Aorta (tissue), 5 donors: Measurements from ENCODE around the gene MED16. TPM values are rescaled to one million over a fixed set of nuclear protein-coding genes. Genes with fewer than 3 reads are reported as not detected.
A peak's percentile ranks its signal among the peaks of the same experiment; 100 is the strongest.

Experiments
- ATAC-seq: fragments of 200-7000 bp; cut with Tn5 transposase; one replicate; pipeline ENCODE4 v1.9.1; 2022; ENCODE audit warnings: moderate library complexity; ENCODE audit not compliant: low FRiP score
- DNase-seq, 2 donors: peaks; one replicate each; pipeline ENCODE4 v3.0.0-alpha.2; 2020
- H3K27ac ChIP-seq, 2 donors: one replicate each; pipeline ENCODE4 v1.5.1; 2013; ENCODE audit warnings: low read length in 2 of 2, mild to moderate bottlenecking in 2 of 2, moderate library complexity in 2 of 2, control low read depth in 1 of 2, inconsistent platforms in 1 of 2, low read depth in 1 of 2
- H3K27me3 ChIP-seq, 2 donors: one replicate each; pipeline ENCODE4 v1.6.1; 2013; ENCODE audit warnings: control low read depth in 1 of 2, low read length in 1 of 2, mild to moderate bottlenecking in 1 of 2, moderate library complexity in 1 of 2; ENCODE audit not compliant: insufficient read depth in 2 of 2, control insufficient read depth in 1 of 2
- H3K36me3 ChIP-seq, 2 donors: one replicate each; pipeline ENCODE4 v1.6.1; 2013; ENCODE audit warnings: control low read depth in 1 of 2, low read length in 1 of 2, mild to moderate bottlenecking in 1 of 2; ENCODE audit not compliant: insufficient read depth in 2 of 2, control insufficient read depth in 1 of 2
- H3K4me1 ChIP-seq, 2 donors: one replicate each; pipeline ENCODE4 v1.6.1; 2013; ENCODE audit warnings: low read length in 2 of 2, control low read depth in 1 of 2, mild to moderate bottlenecking in 1 of 2, moderate library complexity in 1 of 2; ENCODE audit not compliant: insufficient read depth in 2 of 2, control insufficient read depth in 1 of 2
- H3K4me3 ChIP-seq, 2 donors: one replicate each; pipeline ENCODE4 v1.5.1; 2013; ENCODE audit warnings: low read length in 2 of 2, control low read depth in 1 of 2, mild to moderate bottlenecking in 1 of 2
- H3K9me3 ChIP-seq: one replicate; pipeline ENCODE4 v1.6.1; 2013; ENCODE audit warnings: mild to moderate bottlenecking, low read length; ENCODE audit not compliant: control insufficient read depth
- WGBS, 2 donors: extraction: QIAGEN DNeasy Blood & Tissue Kit; methylation state at CpG; one replicate each; pipeline ENCODE4 v1.1.7; 2013; 5-methylcytosine and 5-hydroxymethylcytosine counted together
- intact Hi-C, 2 donors: fragments of 100-400 bp; cut with DNase I; formaldehyde crosslinking; loops; one replicate each; pipeline versions ENCODE4 v1.14.2 to v1.15.0; 2022
- polyA plus RNA-seq, 2 donors: library from polyadenylated mRNA; stranded (reverse); fragments of 200-250 nt; gene quantifications; one replicate each; pipeline ENCODE4 v1.2.3, GENCODE V29; 2013
- total RNA-seq, 2 donors: library from RNA; stranded (reverse); fragmentation: NEBNext Ultra II Directional; extraction: Animal tissue kit (Norgen Biotek cat#: 25700); gene quantifications; one replicate each; pipeline ENCODE4 v1.2.1, GENCODE V29; 2021
- donor health status: healthy with polysubstance abuse.
- donor health status: Bipolar disorder and iron deficiency.
- donor health status: DM: no; HTN: no; CAD: no.
- donor health status: DM: no; HTN: no; CAD: no.
- donor health status: DM: yes; HTN: yes; CAD: no.

The MED16 gene
- total and polyA plus RNA-seq, 4 donors = 22.9 to 165 (median 34.0) TPM

DNA sequence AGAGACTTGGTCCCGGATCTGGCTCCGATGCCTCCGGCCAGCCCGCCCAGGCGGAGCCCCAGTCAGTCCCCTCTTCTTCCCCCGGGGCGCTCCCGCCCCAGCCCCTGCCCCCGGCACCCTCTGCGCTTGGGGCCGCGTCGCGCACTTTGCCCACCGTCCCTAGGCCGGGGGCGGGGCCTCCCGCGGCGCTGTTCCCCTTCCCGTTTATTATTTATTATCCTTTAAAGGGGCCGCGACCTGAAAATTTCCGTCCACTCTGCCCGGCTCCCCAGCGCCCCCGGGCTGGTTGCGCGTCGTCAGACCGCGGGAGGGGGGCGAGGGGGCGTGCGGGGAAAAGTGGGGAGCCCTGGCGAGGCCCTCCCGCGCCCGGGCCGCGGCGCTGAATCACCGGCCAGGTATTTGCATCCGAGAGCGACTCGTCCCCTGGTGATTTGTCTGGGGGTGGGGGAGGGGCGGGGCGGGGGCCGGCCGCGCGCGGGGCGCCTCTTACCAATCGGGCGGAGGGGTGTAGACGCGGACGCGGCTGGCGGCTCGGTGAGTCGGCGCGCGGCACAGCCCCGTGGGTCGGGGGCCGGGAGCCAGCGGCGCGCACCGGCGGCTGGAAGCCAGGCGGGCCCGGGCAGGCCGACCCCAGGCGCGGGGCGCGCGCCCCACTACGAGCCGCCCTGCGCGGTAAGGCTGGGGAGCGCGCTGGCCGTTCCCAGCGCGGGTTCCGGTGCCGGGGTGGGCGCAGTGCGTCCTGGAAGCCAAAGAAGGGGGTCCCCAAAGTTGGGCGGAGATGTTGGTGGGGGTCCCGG lies 32.7 kb upstream of the MED16 start, which contains the start of gene ARID3A:
TSS of gene ARID3A (plus strand) at position 510 of the 797 bp plus-strand sequence. CDS start 3,494 bp downstream, outside the sequence.
- DNase-seq (peak; percentile 88 to 92), ATAC-seq (peak; percentile 86)
- Histone ChIP-seq H3K27me3 (no peaks in the 10 kb centered on the region), H3K4me1 (no peaks in the 10 kb centered on the region), H3K4me3 (peak within 1 kb of the TSS; percentile 77 to 90), H3K36me3 (no peaks in the 10 kb centered on the region), H3K9me3 (no peaks in the 10 kb centered on the region), H3K27ac (no peak within 1 kb of the TSS)
- 0 to 1% methylated on average over 75 to 97 of the region's 97 CpGs for WGBS, 2 donors
- intact Hi-C loops = loop anchor here in 1 of 2 donors (10.0 kb wide), 1 partner anchor 261 kb away; the partner anchor contains the start of gene RNF126

DNA sequence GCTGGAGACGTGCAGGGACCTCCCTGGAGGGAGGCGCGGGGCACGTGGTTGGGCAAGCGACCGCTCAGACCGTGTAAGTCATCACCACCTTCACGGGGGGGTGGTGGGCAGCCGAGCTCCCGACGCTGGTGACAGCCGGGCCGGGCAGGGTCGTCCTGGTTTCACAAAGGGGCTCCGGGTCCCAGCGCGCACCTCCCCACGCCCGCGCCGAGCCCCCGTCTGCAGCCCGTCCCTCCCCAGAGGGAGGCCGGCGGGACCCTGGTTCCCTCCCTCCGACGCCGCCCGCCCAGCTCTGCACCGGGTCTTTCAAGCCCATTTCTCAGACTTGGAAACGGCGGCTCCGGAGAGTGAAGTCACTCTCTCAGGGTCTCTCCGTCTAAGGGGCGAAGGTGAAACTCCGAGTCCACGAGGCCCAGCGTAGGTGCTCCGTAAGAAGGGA lies 32.1 kb upstream of the MED16 start:
- Histone ChIP-seq H3K4me1 (no peaks in the 10 kb centered on the region), H3K27ac (no peak overlapping the region), H3K36me3 (no peaks in the 10 kb centered on the region), H3K4me3 (peak overlapping the region; percentile 77 to 90), H3K9me3 (no peaks in the 10 kb centered on the region), H3K27me3 (no peaks in the 10 kb centered on the region)
- DNase-seq (peak; percentile 72 to 85), ATAC-seq (peak; percentile 69)
- 1% methylated on average over 39 of the region's 39 CpGs for WGBS, 2 donors
- intact Hi-C loops = loop anchor here in 1 of 2 donors (10.0 kb wide), 1 partner anchor 260 kb away; the partner anchor contains the start of gene RNF126

DNA sequence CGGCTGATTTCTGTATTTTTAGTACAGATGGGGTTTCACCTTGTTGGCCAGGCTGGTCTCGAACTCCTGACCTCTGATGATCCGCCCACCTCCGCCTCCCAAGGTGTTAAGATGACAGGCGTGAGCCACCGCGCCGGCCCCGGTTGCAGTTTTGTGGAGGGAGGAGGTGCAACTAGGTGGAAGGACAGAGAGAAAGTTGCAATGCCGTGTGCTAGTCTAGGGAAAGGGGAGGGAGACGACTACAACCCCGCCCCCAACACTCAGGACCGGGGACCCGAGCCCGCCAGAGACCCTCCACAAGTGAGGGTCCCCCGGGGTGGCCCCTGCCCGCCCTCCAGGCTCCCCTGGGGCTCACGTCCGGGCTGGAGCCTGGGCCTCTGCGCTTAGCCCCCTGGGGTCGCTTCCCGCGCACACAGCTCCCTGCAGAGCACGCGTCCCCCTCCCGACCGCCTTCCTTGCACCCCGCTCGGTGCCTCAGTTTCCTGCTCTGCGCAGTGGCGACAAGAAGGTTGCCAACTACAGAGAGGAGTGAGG lies 31.6 kb upstream of the MED16 start:
- Histone ChIP-seq H3K4me1 (no peaks in the 10 kb centered on the region), H3K4me3 (peak overlapping the region; percentile 77 to 90), H3K9me3 (no peaks in the 10 kb centered on the region), H3K27me3 (no peaks in the 10 kb centered on the region), H3K27ac (no peak overlapping the region), H3K36me3 (no peaks in the 10 kb centered on the region)
- intact Hi-C loops = loop anchor here (5.0 to 10.0 kb wide), 4 partner anchors 152 to 268 kb away; partner anchors contain the start of gene RNF126 (in 1 of the 2)
- DNase-seq (peak; percentile 43 to 70), ATAC-seq (no peak)
- WGBS, 2 donors = 20% methylated on average over 30 to 31 of the region's 31 CpGs

DNA sequence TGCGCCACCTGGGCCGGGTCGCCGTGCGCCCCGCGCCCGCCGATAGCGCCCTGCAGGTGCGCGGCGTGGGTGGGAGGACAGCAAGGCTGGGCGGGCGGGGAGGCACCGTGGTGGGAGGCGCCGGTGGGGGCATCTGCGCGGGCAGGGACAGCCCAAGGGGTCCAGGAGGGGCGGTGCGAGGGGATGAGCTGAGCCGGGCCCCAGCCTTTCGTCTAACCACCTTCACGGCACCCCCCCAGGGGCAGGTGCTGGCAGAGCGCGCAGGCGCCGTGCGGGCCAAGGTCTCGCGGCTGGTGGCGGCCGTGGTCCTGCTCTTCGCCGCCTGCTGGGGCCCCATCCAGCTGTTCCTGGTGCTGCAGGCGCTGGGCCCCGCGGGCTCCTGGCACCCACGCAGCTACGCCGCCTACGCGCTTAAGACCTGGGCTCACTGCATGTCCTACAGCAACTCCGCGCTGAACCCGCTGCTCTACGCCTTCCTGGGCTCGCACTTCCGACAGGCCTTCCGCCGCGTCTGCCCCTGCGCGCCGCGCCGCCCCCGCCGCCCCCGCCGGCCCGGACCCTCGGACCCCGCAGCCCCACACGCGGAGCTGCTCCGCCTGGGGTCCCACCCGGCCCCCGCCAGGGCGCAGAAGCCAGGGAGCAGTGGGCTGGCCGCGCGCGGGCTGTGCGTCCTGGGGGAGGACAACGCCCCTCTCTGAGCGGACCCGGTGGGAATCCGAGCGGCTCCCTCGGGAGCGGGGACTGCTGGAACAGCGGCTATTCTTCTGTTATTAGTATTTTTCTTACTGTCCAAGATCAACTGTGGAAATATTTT lies 27.3 kb upstream of the MED16 start:
- no peaks in the 10 kb centered on the region for H3K4me1 ChIP-seq
- no peak overlapping the region for H3K4me3 ChIP-seq
- no peaks in the 10 kb centered on the region for H3K9me3 ChIP-seq
- intact Hi-C loops = loop anchor here (2.0 to 10.0 kb wide), 6 partner anchors 59 to 272 kb away; partner anchors contain the start of gene RNF126 (in 1 of the 2)
- no peaks in the 10 kb centered on the region for H3K27me3 ChIP-seq
- WGBS, 2 donors = 1% methylated on average over 65 to 84 of the region's 84 CpGs
- DNase-seq (peak in 1 of 2 donors; percentile 79), ATAC-seq (no peak)
- H3K27ac ChIP-seq = no peak overlapping the region
- no peaks in the 10 kb centered on the region for H3K36me3 ChIP-seq

DNA sequence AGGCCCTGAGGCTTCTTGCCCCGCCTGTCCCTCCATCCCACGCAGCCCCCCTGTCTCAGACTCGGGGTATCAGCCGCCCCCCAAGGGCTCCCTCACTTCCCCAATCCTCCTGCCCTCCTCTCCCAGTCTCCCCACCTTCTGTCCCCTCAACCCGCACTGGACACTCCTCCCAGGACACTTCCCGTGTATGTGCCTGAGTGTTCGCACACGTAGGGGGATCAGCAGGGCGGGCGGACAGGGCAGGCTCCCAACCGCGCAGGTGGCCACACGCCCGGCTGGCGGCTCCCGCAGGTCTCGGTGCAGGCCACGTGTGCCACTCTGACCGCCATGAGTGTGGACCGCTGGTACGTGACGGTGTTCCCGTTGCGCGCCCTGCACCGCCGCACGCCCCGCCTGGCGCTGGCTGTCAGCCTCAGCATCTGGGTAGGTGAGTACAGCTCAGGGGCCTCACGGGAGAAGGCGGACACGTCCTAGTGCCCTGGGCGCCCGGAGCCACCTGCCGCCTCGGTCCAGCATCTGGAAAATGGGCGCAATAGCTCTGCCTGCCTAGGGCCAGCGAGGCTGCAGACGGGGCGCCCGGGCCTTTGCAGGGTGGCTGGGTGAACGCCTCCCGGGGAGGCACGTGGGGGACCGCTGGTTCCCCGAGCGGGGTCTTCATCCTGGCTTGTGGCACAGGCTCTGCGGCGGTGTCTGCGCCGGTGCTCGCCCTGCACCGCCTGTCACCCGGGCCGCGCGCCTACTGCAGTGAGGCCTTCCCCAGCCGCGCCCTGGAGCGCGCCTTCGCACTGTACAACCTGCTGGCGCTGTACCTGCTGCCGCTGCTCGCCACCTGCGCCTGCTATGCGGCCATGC lies 26.4 kb upstream of the MED16 start:
- ATAC-seq (no peak), DNase-seq (peak in 1 of 2 donors; percentile 77)
- Histone ChIP-seq H3K27me3 (no peaks in the 10 kb centered on the region), H3K4me1 (no peaks in the 10 kb centered on the region), H3K4me3 (no peak overlapping the region), H3K36me3 (no peaks in the 10 kb centered on the region), H3K9me3 (no peaks in the 10 kb centered on the region), H3K27ac (no peak overlapping the region)
- 2 to 3% methylated on average over 67 to 68 of the region's 68 CpGs for WGBS, 2 donors
- intact Hi-C loops = loop anchor here (2.0 to 10.0 kb wide), 7 partner anchors 57 to 273 kb away; partner anchors contain the start of gene RNF126 (in 1 of the 2)

DNA sequence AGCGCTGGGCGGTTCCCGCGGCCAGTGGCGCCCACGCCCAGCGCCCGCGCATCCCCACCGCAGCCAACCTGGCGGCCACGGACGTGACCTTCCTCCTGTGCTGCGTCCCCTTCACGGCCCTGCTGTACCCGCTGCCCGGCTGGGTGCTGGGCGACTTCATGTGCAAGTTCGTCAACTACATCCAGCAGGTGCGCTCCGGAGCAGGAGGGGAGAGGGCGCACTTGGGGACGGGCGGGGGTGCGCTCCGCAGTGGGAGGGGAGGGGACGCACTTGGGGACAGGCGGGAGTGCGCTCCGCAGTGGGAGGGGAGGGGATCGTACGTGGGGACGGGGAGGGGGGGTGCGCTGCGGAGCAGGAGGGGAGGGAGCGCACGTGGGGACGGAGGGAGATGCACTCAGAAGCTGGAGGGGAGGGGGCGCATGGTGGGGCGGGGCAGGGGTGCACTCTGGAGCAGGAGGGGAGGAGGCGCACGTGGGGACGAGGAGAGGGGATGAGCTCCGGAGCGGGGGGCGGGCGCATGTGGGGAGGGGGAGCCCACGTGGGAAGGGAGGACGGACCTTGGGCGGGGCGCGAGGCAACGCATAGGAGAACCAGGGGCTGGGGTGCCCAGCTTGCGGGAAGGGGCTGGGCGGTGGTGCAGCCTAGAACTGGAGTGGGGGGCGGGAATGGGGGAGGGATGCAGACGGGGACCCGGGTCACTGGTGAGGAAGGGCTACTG lies 25.7 kb upstream of the MED16 start:
- DNase-seq = peak in 1 of 2 donors; percentile 70
- intact Hi-C loops = loop anchor here in 1 of 2 donors (5.0 kb wide), 1 partner anchor 56 kb away; no protein-coding TSS in a partner anchor

DNA sequence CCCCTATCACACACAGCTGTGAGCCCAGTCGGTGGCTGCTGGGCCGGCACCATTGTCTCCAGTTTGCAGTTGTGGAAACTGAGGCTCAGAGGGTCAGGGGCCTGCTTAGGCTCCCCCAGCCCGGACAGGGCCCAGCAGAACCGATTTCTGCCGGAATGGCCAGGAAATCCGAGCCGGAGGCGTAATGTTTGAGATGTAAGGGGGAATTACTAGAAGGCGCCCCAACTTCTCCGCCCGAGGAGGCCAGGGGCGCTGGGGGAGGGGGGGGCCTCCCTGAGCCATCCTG lies 25.1 kb upstream of the MED16 start:
- Histone ChIP-seq H3K9me3 (no peaks in the 10 kb centered on the region), H3K4me1 (no peaks in the 10 kb centered on the region), H3K27me3 (no peaks in the 10 kb centered on the region), H3K27ac (no peak overlapping the region), H3K4me3 (no peak overlapping the region), H3K36me3 (no peaks in the 10 kb centered on the region)
- intact Hi-C loops = loop anchor here in 1 of 2 donors (5.0 kb wide), 1 partner anchor 56 kb away; no protein-coding TSS in a partner anchor
- ATAC-seq = no peak
- WGBS, 2 donors = 4 to 5% methylated on average over 11 to 12 of the region's 12 CpGs
- no peak for DNase-seq

More for the DNA sequence above, 25.7 kb upstream of the MED16 start:
- H3K27ac ChIP-seq = no peak overlapping the region
- no peak overlapping the region for H3K4me3 ChIP-seq
- 2% methylated on average over 29 to 58 of the region's 58 CpGs for WGBS, 2 donors
- no peaks in the 10 kb centered on the region for H3K27me3 ChIP-seq
- no peak for ATAC-seq
- H3K9me3 ChIP-seq = no peaks in the 10 kb centered on the region
- H3K4me1 ChIP-seq = no peaks in the 10 kb centered on the region
- no peaks in the 10 kb centered on the region for H3K36me3 ChIP-seq
